CD14-positive monocyte (primary cell): ENCODE results near the gene SPIRE2. TPM values are rescaled to one million over a fixed set of nuclear protein-coding genes. Genes with fewer than 3 reads are reported as not detected.
"Not testable (repeated sequence)": the region's sequence is repeated elsewhere in the genome, so short reads cannot be mapped to it uniquely, and the experiment has no call there.

Experiments used
- DNase-seq, 3 donors: peaks; one replicate each; pipeline ENCODE4 v3.0.0-alpha.2; 2011 to 2022
- H2AFZ ChIP-seq: 2 replicates; pipeline ENCODE4 v1.6.0; 2012; ENCODE audit warnings: mild to moderate bottlenecking, low read depth, low read length, inconsistent platforms; ENCODE audit not compliant: insufficient read depth, poor library complexity, severe bottlenecking
- H3K27ac ChIP-seq, 2 donors: 1 replicate in 1 of 2; 2 replicates in 1 of 2; pipeline ENCODE4 v1.5.1; 2012 to 2013; ENCODE audit warnings: low read length in 2 of 2, control low read depth in 1 of 2, inconsistent platforms in 1 of 2, low read depth in 1 of 2, mild to moderate bottlenecking in 1 of 2
- H3K27me3 ChIP-seq, 2 donors: one replicate each; pipeline versions ENCODE4 v1.6.0 to v1.6.1; 2011 to 2013; ENCODE audit warnings: low read length in 2 of 2; ENCODE audit not compliant: control insufficient read depth in 2 of 2, insufficient read depth in 2 of 2
- H3K36me3 ChIP-seq, 2 donors: replicated peaks in 1 of 2; 1 replicate in 1 of 2; 2 replicates in 1 of 2; pipeline versions ENCODE4 v1.5.1 to v1.6.1; 2012 to 2013; ENCODE audit warnings: low read length in 2 of 2, control low read depth in 1 of 2, inconsistent platforms in 1 of 2, mild to moderate bottlenecking in 1 of 2; ENCODE audit not compliant: insufficient read depth in 2 of 2, control insufficient read depth in 1 of 2
- H3K4me1 ChIP-seq, 2 donors: 1 replicate in 1 of 2; 2 replicates in 1 of 2; pipeline versions ENCODE4 v1.5.1 to v1.6.1; 2012 to 2013; ENCODE audit warnings: low read length in 2 of 2, control low read depth in 1 of 2, inconsistent platforms in 1 of 2, mild to moderate bottlenecking in 1 of 2, moderate library complexity in 1 of 2; ENCODE audit not compliant: insufficient read depth in 2 of 2, control insufficient read depth in 1 of 2
- H3K4me2 ChIP-seq: replicated peaks from 2 replicates; pipeline ENCODE3; 2012; ENCODE audit warnings: low read length, moderate library complexity, mild to moderate bottlenecking; ENCODE audit not compliant: poor library complexity, severe bottlenecking; ENCODE audit errors: extremely low read depth
- H3K4me3 ChIP-seq, 3 experiments: fragments of 200-600 bp in 1 of 3; sonication (generic) in 1 of 3; replicated peaks in 1 of 3; 1 replicate in 2 of 3; 2 replicates in 1 of 3; pipeline ENCODE4 v1.5.1; 2011 to 2013; ENCODE audit warnings: low read length in 3 of 3, mild to moderate bottlenecking in 3 of 3, control low read depth in 2 of 3, low read depth in 2 of 3, inconsistent platforms in 1 of 3, moderate library complexity in 1 of 3
- H3K79me2 ChIP-seq: 2 replicates; pipeline ENCODE4 v1.6.0; 2012; ENCODE audit warnings: mild to moderate bottlenecking, control low read depth, inconsistent platforms, low read length, moderate library complexity; ENCODE audit not compliant: insufficient read depth
- H3K9ac ChIP-seq: 2 replicates; pipeline ENCODE4 v1.6.0; 2017; ENCODE audit warnings: low read length, mild to moderate bottlenecking; ENCODE audit not compliant: insufficient read depth, poor library complexity, severe bottlenecking
- H3K9me3 ChIP-seq, 2 donors: replicated peaks in 1 of 2; 1 replicate in 1 of 2; 2 replicates in 1 of 2; pipeline versions ENCODE4 v1.5.1 to v1.6.1; 2012 to 2013; ENCODE audit warnings: low read length in 2 of 2, control low read depth in 1 of 2; ENCODE audit not compliant: control insufficient read depth in 1 of 2, insufficient read depth in 1 of 2
- H4K20me1 ChIP-seq: 2 replicates; pipeline ENCODE4 v1.6.0; 2012; ENCODE audit warnings: mild to moderate bottlenecking, low read length, control low read depth, moderate library complexity; ENCODE audit not compliant: insufficient read depth
- H3K27ac Mint-ChIP-seq, 7 donors: one replicate each; pipeline ENCODE4 v1.8.0; 2020; ENCODE audit warnings: mild to moderate bottlenecking in 7 of 7, mixed read lengths in 7 of 7, moderate library complexity in 6 of 7, inconsistent platforms in 2 of 7
- H3K27me3 Mint-ChIP-seq, 3 donors: one replicate each; pipeline ENCODE4 v1.8.0; 2021 to 2022; ENCODE audit warnings: low read depth in 3 of 3, mild to moderate bottlenecking in 3 of 3, mixed read lengths in 3 of 3, moderate library complexity in 3 of 3, inconsistent platforms in 1 of 3
- H3K36me3 Mint-ChIP-seq, 2 donors: one replicate each; pipeline ENCODE4 v1.8.0; 2020; ENCODE audit warnings: mixed read lengths in 2 of 2, inconsistent platforms in 1 of 2, mild to moderate bottlenecking in 1 of 2
- H3K4me1 Mint-ChIP-seq: one replicate; pipeline ENCODE4 v1.8.0; 2020; ENCODE audit warnings: mild to moderate bottlenecking, mixed read lengths
- H3K4me3 Mint-ChIP-seq, 2 donors: one replicate each; pipeline ENCODE4 v1.8.0; 2020; ENCODE audit warnings: mild to moderate bottlenecking in 2 of 2, mixed read lengths in 2 of 2, moderate library complexity in 1 of 2
- H3K9me3 Mint-ChIP-seq, 7 donors: one replicate each; pipeline ENCODE4 v1.8.0; 2020 to 2022; ENCODE audit warnings: mixed read lengths in 7 of 7, mild to moderate bottlenecking in 6 of 7, moderate library complexity in 6 of 7, inconsistent platforms in 2 of 7
- WGBS: methylation state at CpG from one replicate; pipeline ENCODE4 v1.1.5; 2013; ENCODE audit warnings: missing lambda C conversion rate; ENCODE audit not compliant: insufficient coverage; 5-methylcytosine and 5-hydroxymethylcytosine counted together
- intact Hi-C, 2 donors: fragments of 100-400 bp; cut with micrococcal nuclease; formaldehyde crosslinking; loops; one replicate each; pipeline versions ENCODE4 v1.15.0 to v1.15.1; 2023
- polyA plus RNA-seq, 3 donors: library from polyadenylated mRNA; depleted of rRNA in 1 of 3; unstranded in 2 of 3; stranded (reverse) in 1 of 3; fragments of 300-500 nt in 2 of 3; fragments of >200 nt in 1 of 3; fragmentation: Illumina TruSeq in 2 of 3; gene quantifications; 1 replicate in 2 of 3; 2 replicates in 1 of 3; pipeline ENCODE4 v1.2.3, GENCODE V29; 2012 to 2021
- TF ChIP-seq, protein P1 (sequence below): fragments of 200-600 bp; IDR thresholded peaks from one replicate; pipeline ENCODE4 v1.8.0; 2022; ENCODE audit warnings: antibody characterized with exemption, mild to moderate bottlenecking

Gene SPIRE2
- polyA plus RNA-seq, 3 donors, result 0.09 to 1.2 TPM; not detected in 1

DNA sequence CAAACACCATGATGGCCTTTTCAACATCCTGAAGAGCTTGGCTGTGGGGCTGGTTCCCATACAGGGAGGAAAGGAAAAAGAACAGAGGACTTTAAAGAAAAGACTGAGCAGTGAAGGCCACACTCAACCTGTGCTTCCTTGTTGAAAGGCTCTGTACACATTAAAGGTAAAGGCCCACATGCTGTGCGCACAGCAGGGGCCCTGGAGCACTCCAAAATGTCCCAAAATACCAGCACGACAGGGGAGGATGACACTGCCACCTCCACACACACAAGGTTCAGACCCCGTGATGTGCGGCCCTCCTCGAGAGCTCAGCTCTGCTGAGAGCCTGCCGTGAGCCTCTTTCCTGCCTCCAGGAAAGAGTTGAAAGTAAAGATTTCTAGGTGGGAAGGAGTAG lies 48.4 kb upstream of the SPIRE2 start:
- H3K9me3 ChIP-seq, result no peaks in the 10 kb centered on the region
- DNase-seq, result no peak
- no peak overlapping the region for H3K9ac ChIP-seq
- no CpG with 5 or more reads among the region's 6 CpGs for WGBS
- H4K20me1 ChIP-seq, result no peaks in the 10 kb centered on the region
- no peak overlapping the region for H3K4me3 Mint-ChIP-seq
- peak overlapping the region in 2 of 7 donors; percentile 36 to 42 for H3K27ac Mint-ChIP-seq
- H3K4me1 ChIP-seq, result no peaks in the 10 kb centered on the region
- TF ChIP-seq, protein P1, sequence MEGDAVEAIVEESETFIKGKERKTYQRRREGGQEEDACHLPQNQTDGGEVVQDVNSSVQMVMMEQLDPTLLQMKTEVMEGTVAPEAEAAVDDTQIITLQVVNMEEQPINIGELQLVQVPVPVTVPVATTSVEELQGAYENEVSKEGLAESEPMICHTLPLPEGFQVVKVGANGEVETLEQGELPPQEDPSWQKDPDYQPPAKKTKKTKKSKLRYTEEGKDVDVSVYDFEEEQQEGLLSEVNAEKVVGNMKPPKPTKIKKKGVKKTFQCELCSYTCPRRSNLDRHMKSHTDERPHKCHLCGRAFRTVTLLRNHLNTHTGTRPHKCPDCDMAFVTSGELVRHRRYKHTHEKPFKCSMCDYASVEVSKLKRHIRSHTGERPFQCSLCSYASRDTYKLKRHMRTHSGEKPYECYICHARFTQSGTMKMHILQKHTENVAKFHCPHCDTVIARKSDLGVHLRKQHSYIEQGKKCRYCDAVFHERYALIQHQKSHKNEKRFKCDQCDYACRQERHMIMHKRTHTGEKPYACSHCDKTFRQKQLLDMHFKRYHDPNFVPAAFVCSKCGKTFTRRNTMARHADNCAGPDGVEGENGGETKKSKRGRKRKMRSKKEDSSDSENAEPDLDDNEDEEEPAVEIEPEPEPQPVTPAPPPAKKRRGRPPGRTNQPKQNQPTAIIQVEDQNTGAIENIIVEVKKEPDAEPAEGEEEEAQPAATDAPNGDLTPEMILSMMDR, result no peak
- no peaks in the 10 kb centered on the region for H3K4me1 Mint-ChIP-seq
- H3K9me3 Mint-ChIP-seq, result no peaks in the 10 kb centered on the region
- no peak overlapping the region for H3K27ac ChIP-seq
- no peak overlapping the region for H3K4me3 ChIP-seq
- no peaks in the 10 kb centered on the region for H3K79me2 ChIP-seq
- intact Hi-C loops, result no loop called here
- H3K27me3 Mint-ChIP-seq, result peaks cover 0 to 1% (median 0%) of the 10 kb centered on the region in 3 donors
- peaks cover 21 to 46% of the 10 kb centered on the region in 2 donors for H3K36me3 ChIP-seq
- no peak overlapping the region for H2AFZ ChIP-seq
- peaks cover 32 to 62% of the 10 kb centered on the region in 2 donors for H3K36me3 Mint-ChIP-seq
- no peak overlapping the region for H3K4me2 ChIP-seq
- H3K27me3 ChIP-seq, result no peaks in the 10 kb centered on the region

DNA sequence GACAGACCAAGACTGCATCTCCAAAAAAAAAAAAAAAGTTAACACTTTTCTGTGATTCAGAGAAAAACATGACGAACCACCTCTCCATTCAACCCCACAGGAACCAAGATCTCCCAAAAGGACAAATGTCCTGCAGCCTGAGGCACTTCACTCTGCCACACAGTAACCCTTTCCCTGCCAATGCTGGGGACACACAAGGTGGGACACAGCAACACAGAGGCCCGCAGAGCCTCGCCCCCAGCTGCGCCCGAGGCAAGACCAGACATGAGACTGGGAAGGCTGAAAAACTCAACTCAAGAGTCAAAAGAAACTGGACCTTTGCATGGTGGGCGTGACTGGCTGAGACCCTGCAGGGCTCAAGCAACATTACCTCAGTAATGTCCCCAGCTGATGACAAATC lies 45.8 kb upstream of the SPIRE2 start:
- Mint-ChIP-seq H3K4me1 (no peaks in the 10 kb centered on the region), H3K27me3 (peaks cover 0 to 1% (median 0%) of the 10 kb centered on the region in 3 donors), H3K36me3 (peaks cover 34 to 73% of the 10 kb centered on the region in 2 donors), H3K9me3 (no peaks in the 10 kb centered on the region), H3K27ac (peak overlapping the region in 2 of 7 donors; percentile 37 to 47), H3K4me3 (no peak overlapping the region)
- no peak overlapping the region for H2AFZ ChIP-seq
- no peak overlapping the region for H3K27ac ChIP-seq
- no peaks in the 10 kb centered on the region for H3K4me1 ChIP-seq
- TF ChIP-seq, protein P1, result no peak
- no peaks in the 10 kb centered on the region for H3K9me3 ChIP-seq
- H4K20me1 ChIP-seq, result no peaks in the 10 kb centered on the region
- H3K9ac ChIP-seq, result no peak overlapping the region
- DNase-seq, result no peak
- no peak overlapping the region for H3K4me2 ChIP-seq
- H3K36me3 ChIP-seq, result peaks cover 18 to 61% of the 10 kb centered on the region in 2 donors
- no peaks in the 10 kb centered on the region for H3K79me2 ChIP-seq
- no peaks in the 10 kb centered on the region for H3K27me3 ChIP-seq
- 100% methylated on average over 5 of the region's 6 CpGs for WGBS
- H3K4me3 ChIP-seq, result no peak overlapping the region
- intact Hi-C loops, result no loop called here

DNA sequence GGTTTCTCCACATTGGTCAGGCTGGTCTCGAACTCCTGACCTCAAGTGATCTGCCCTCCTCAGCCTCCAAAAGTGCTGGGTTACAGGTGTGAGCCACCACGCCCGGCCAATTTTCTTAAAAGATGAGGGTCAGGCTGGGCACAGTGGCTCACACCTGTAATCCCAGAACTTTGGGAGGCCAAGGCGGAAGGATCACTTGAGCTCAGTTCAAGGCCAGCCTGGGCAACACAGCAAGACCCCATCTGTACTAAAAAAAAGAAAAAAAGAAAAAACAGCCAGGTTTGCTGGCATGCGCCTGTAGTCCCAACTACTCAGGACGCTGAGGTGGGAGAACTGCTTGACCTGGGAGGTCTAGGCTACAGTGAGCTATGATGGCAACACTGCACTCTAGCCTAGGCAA lies 44.3 kb upstream of the SPIRE2 start:
- H3K4me1 Mint-ChIP-seq, H3K9ac ChIP-seq, DNase-seq, H4K20me1 ChIP-seq, H3K27me3 Mint-ChIP-seq, H3K4me3 Mint-ChIP-seq, H2AFZ ChIP-seq, H3K27ac ChIP-seq, H3K27me3 ChIP-seq, H3K4me3 ChIP-seq, H3K9me3 ChIP-seq, H3K9me3 Mint-ChIP-seq, H3K79me2 ChIP-seq, intact Hi-C loops, H3K4me2 ChIP-seq, H3K4me1 ChIP-seq: not testable (repeated sequence)
- Mint-ChIP-seq H3K36me3 (peaks cover 33 to 81% of the 10 kb centered on the region in 2 donors), H3K27ac (peak overlapping the region in 1 of 7 donors; percentile 57)
- 97% methylated on average over 4 of the region's 6 CpGs for whole genome bisulfite sequencing
- H3K36me3 ChIP-seq, result peaks cover 18 to 52% of the 10 kb centered on the region in 2 donors
